Vagina (tissue), 2 donors: Measurements from ENCODE around the gene BAAT. TPM values are rescaled to one million over a fixed set of nuclear protein-coding genes. Genes with fewer than 3 reads are reported as not detected.

Source experiments
- DNase-seq, 2 donors: peaks; one replicate each; pipeline ENCODE4 v3.0.0-alpha.2; 2017; ENCODE audit errors: extremely low spot score in 2 of 2
- H3K27ac ChIP-seq: fragments of 200-600 bp; sonication (generic); one replicate; pipeline ENCODE4 v1.5.1; 2019
- H3K27me3 ChIP-seq: fragments of 200-600 bp; sonication (generic); one replicate; pipeline ENCODE4 v1.5.1; 2019
- H3K36me3 ChIP-seq, 2 donors: fragments of 200-600 bp; sonication (generic); one replicate each; pipeline ENCODE4 v1.5.1; 2017 to 2019
- H3K4me1 ChIP-seq: fragments of 200-600 bp; sonication (generic); one replicate; pipeline ENCODE4 v1.5.1; 2019
- H3K4me3 ChIP-seq, 2 donors: fragments of 200-600 bp; sonication (generic); 1 replicate in 1 of 2; 2 replicates in 1 of 2; pipeline ENCODE4 v1.5.1; 2016 to 2019
- H3K9me3 ChIP-seq: fragments of 200-600 bp; sonication (generic); one replicate; pipeline ENCODE4 v1.5.1; 2019
- CTCF ChIP-seq, 3 experiments: fragments of 450-650 bp in 2 of 3; fragments of 200-600 bp in 1 of 3; sonication (generic) in 1 of 3; IDR thresholded peaks; one replicate each; pipeline ENCODE4 v1.5.1; 2017 to 2019; ENCODE audit warnings: antibody characterized with exemption in 3 of 3, mild to moderate bottlenecking in 2 of 3, moderate library complexity in 2 of 3
- POLR2A ChIP-seq, 2 donors: fragments of 450-650 bp; IDR thresholded peaks; one replicate each; pipeline ENCODE4 v1.6.1; 2017; ENCODE audit warnings: antibody characterized with exemption in 2 of 2, mild to moderate bottlenecking in 2 of 2, moderate library complexity in 2 of 2
- POLR2AphosphoS5 ChIP-seq, 2 donors: sonication (generic); formaldehyde crosslinking; IDR thresholded peaks; one replicate each; pipeline ENCODE4 v1.9.0; 2017; ENCODE audit warnings: antibody characterized with exemption in 2 of 2, mild to moderate bottlenecking in 2 of 2, low read depth in 1 of 2; ENCODE audit not compliant: insufficient read depth in 1 of 2
- intact Hi-C: fragments of 100-400 bp; cut with DNase I; formaldehyde crosslinking; loops from one replicate; pipeline ENCODE4 v1.15.1; 2023
- total RNA-seq: library from RNA; depleted of rRNA; stranded (reverse); fragments of >200 nt; gene quantifications from one replicate; pipeline ENCODE4 v1.2.3, GENCODE V29; 2016

The BAAT gene
- total RNA-seq, 1 donor from 2014 or later: not detected

GRCh38 chr9:101428909-101429308, 44.1 kb upstream of the BAAT start:
- TF ChIP-seq POLR2A (IDR thresholded peaks at IDR 0.05): no peak
- no peak for TF ChIP-seq POLR2AphosphoS5 (IDR thresholded peaks at IDR 0.05; ENCODE audit: insufficient read depth in 1 of 2, low read depth in 1 of 2)
- no peak for TF ChIP-seq CTCF (IDR thresholded peaks at IDR 0.05)
- Histone ChIP-seq H3K36me3 (no peaks in the 10 kb centered on the region), H3K27me3 (no peaks in the 10 kb centered on the region), H3K4me3 (no peak overlapping the region), H3K27ac (no peak overlapping the region), H3K9me3 (no peaks in the 10 kb centered on the region), H3K4me1 (no peaks in the 10 kb centered on the region)
- no peak for DNase-seq
- intact Hi-C loops: no loop called here

- no peak overlapping the region for H3K4me3 ChIP-seq
- H3K4me1 ChIP-seq: no peaks in the 10 kb centered on the region
- H3K36me3 ChIP-seq: no peaks in the 10 kb centered on the region
- H3K27ac ChIP-seq: no peak overlapping the region
- intact Hi-C loops: no loop called here
- DNase-seq: no peak
- no peak for TF ChIP-seq POLR2A (IDR thresholded peaks at IDR 0.05)
- no peak for TF ChIP-seq POLR2AphosphoS5 (IDR thresholded peaks at IDR 0.05; ENCODE audit: insufficient read depth in 1 of 2, low read depth in 1 of 2)
- no peak for TF ChIP-seq CTCF (IDR thresholded peaks at IDR 0.05)
- H3K27me3 ChIP-seq: no peaks in the 10 kb centered on the region
- H3K9me3 ChIP-seq: no peaks in the 10 kb centered on the region
Measured at GRCh38 chr9:101427957-101428655, 43.3 kb upstream of the BAAT start.

DNA sequence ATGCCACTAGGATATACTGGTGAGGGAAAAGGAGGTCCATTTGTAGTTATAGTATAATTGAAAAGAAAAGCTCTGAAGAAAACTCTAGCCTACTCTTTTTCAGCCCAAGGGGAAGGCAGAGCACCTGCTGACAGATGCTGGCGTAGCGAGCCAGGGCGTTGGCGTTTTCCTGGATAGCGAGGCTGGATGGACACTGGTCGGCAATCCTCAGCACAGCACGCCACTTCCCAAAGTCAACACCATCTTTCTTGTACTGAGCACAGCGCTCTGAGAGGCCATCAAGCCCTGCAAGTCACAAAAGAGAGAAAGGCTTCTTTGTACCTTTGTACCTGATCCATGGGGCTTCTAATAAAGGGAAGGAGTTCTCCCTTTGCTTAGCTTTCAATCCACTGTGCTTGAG, 42.6 kb upstream of the BAAT start:
- Histone ChIP-seq H3K4me1 (no peaks in the 10 kb centered on the region), H3K4me3 (no peak overlapping the region), H3K9me3 (no peaks in the 10 kb centered on the region), H3K27ac (no peak overlapping the region), H3K27me3 (no peaks in the 10 kb centered on the region), H3K36me3 (no peaks in the 10 kb centered on the region)
- TF ChIP-seq POLR2A (IDR thresholded peaks at IDR 0.05): no peak
- intact Hi-C loops: no loop called here
- DNase-seq: no peak

DNA sequence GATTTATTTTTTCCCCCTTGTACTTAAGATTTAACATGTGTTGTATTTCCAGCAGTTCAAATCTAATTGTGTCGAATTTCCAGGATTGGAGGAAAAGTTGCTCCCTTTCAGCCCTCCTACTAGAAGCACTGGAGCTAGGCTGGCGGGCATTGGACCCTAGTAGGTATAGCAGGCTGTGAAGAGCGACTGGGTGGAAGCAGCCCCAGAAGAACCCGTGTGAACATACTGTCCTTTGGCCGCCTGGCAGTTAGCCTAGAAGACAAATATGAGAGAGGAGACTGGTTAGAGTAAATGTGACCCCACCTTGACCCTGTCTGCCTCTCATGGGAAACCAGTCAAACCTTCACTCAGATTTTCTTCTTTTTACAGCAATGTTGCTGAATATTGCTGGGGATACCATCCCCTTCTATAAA, 36.9 kb upstream of the BAAT start:
- intact Hi-C loops: no loop called here
- H3K27me3 ChIP-seq: no peaks in the 10 kb centered on the region
- H3K9me3 ChIP-seq: peaks cover 9% of the 10 kb centered on the region
- no peaks in the 10 kb centered on the region for H3K36me3 ChIP-seq
- H3K4me1 ChIP-seq: no peaks in the 10 kb centered on the region
- no peak for DNase-seq
- H3K27ac ChIP-seq: no peak overlapping the region
- TF ChIP-seq CTCF (IDR thresholded peaks at IDR 0.05) (no peak), POLR2AphosphoS5 (IDR thresholded peaks at IDR 0.05; ENCODE audit: insufficient read depth in 1 of 2, low read depth in 1 of 2) (no peak), POLR2A (IDR thresholded peaks at IDR 0.05) (no peak)
- no peak overlapping the region for H3K4me3 ChIP-seq

DNA sequence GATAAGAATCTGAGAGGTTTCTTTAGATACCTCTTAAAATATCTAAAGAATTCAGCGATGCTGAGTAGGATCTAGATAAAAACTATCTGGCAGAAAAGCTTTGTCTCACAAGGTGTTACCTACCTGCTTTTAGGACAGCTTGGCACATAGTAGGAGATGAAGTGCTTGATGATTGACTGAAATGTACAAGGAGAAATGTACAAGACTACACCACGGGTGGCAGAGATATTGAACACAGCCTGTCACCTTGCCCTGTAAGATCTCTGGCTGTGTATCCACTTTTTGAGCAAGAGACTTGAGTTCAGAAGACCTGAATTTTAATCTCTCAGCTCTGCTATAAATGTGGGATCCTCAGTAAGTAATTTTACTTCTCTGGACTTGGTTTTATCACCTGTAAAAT, 35.1 kb upstream of the BAAT start:
- no peak for DNase-seq
- no peaks in the 10 kb centered on the region for H3K27me3 ChIP-seq
- no peaks in the 10 kb centered on the region for H3K36me3 ChIP-seq
- H3K4me1 ChIP-seq: no peaks in the 10 kb centered on the region
- TF ChIP-seq CTCF (IDR thresholded peaks at IDR 0.05) (no peak), POLR2A (IDR thresholded peaks at IDR 0.05) (no peak), POLR2AphosphoS5 (IDR thresholded peaks at IDR 0.05; ENCODE audit: insufficient read depth in 1 of 2, low read depth in 1 of 2) (no peak)
- peaks cover 19% of the 10 kb centered on the region for H3K9me3 ChIP-seq
- intact Hi-C loops: no loop called here
- H3K27ac ChIP-seq: no peak overlapping the region
- H3K4me3 ChIP-seq: no peak overlapping the region
